Kidney epithelial cell (primary cell): ENCODE measurements around the gene SLC15A3. TPM values are rescaled to one million over a fixed set of nuclear protein-coding genes. Genes with fewer than 3 reads are reported as not detected.

Source experiments
- DNase-seq: peaks from one replicate; pipeline ENCODE4 v3.0.0-alpha.2; 2010; ENCODE audit warnings: low read depth
- H3K27me3 ChIP-seq: 2 replicates; pipeline ENCODE4 v1.6.0; 2011; ENCODE audit warnings: low read length; ENCODE audit not compliant: control insufficient read depth, insufficient read depth
- H3K36me3 ChIP-seq: 2 replicates; pipeline ENCODE4 v1.5.1; 2011; ENCODE audit warnings: low read length; ENCODE audit not compliant: control insufficient read depth, insufficient read depth
- H3K4me3 ChIP-seq: 2 replicates; pipeline ENCODE4 v1.5.1; 2011; ENCODE audit warnings: low read depth, mild to moderate bottlenecking, control low read depth, low read length
- CTCF ChIP-seq: IDR thresholded peaks from 2 replicates; pipeline ENCODE4 v1.5.1; 2011; ENCODE audit warnings: mild to moderate bottlenecking, moderate library complexity, low read length, control low read depth, inconsistent platforms; ENCODE audit not compliant: insufficient read depth, poor library complexity, severe bottlenecking
- total RNA-seq: library from RNA; depleted of rRNA; stranded (reverse); fragments of >200 nt; gene quantifications from 2 replicates; pipeline ENCODE4 v1.2.3, GENCODE V29; 2015

SLC15A3 gene
- total RNA-seq, 1 donor from 2014 or later: 2.4 TPM

- no peak overlapping the region for H3K4me3 ChIP-seq
- H3K27me3 ChIP-seq: no peaks in the 10 kb centered on the region
- no peak for DNase-seq
- TF ChIP-seq CTCF: no peak
- H3K36me3 ChIP-seq: no peaks in the 10 kb centered on the region
Observed at GRCh38 chr11:60973699-60974098, 21.7 kb upstream of the SLC15A3 start.

- no peak overlapping the region for H3K4me3 ChIP-seq
- H3K36me3 ChIP-seq: no peaks in the 10 kb centered on the region
- no peak for TF ChIP-seq CTCF
- no peaks in the 10 kb centered on the region for H3K27me3 ChIP-seq
- no peak for DNase-seq
Observed at GRCh38 chr11:60972182-60973030, 20.4 kb upstream of the SLC15A3 start.

- TF ChIP-seq CTCF: no peak
- Histone ChIP-seq H3K4me3 (no peak within 1 kb of the TSS), H3K27me3 (no peaks in the 10 kb centered on the region), H3K36me3 (no peaks in the 10 kb centered on the region)
- DNase-seq: no peak
Observed at GRCh38 chr11:60971520-60971919, 19.5 kb upstream of the SLC15A3 start, which contains the start of gene CD6. CD6 (plus strand) TSS chr11:60971680; CDS start chr11:60971866, 186 bp downstream.

DNA sequence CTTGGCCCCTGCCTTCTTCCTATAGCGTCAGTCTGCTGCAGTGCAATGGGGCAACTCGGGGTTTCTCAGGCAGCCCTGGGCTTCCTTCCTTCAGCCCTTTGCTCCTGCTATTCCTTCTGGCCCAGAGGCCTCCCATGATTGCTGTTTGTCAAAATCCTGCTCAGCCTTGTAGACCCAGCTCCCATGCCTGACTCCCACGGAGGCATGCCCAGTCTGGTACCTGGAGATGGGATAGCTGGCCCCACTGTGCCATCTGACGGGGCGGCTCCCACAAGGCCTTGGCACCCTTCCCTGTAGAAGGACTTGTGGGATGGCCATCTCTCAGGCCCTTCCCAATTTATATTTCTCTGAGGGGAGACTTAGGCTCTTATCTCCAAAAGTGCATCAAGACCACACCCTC is 18.9 kb upstream of the SLC15A3 start:
- DNase-seq: no peak
- H3K36me3 ChIP-seq: no peaks in the 10 kb centered on the region
- H3K27me3 ChIP-seq: no peaks in the 10 kb centered on the region
- no peak overlapping the region for H3K4me3 ChIP-seq
- no peak for TF ChIP-seq CTCF

DNA sequence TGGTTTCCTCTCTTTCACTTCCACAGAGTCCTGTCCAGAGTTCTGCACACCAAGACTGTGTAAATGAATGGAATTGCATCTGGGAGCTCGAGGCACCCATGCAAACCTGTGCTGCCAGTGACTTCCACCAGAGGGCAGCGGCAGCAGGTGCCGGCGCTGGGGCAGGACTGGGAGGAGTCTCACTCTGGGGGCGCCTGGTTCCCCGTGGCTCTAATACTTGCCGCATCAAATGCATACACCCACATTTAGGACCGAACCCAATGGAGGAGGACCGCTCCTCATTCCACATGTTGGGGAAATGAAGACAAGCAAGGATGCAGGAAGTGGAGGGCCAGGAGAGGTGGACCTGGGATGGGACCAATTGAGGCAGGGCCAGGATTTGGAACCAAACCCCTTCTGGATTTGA is 18.4 kb upstream of the SLC15A3 start:
- no peak for DNase-seq
- TF ChIP-seq CTCF: peak; percentile 86

GRCh38 chr11:60968223-60968622 is 16.2 kb upstream of the SLC15A3 start:
- H3K36me3 ChIP-seq: no peaks in the 10 kb centered on the region

More for the DNA sequence above, 18.4 kb upstream of the SLC15A3 start:
- Histone ChIP-seq H3K36me3 (no peaks in the 10 kb centered on the region), H3K4me3 (no peak overlapping the region), H3K27me3 (no peaks in the 10 kb centered on the region)

More at GRCh38 chr11:60968223-60968622, 16.2 kb upstream of the SLC15A3 start:
- no peak for DNase-seq
- Histone ChIP-seq H3K4me3 (no peak overlapping the region), H3K27me3 (no peaks in the 10 kb centered on the region)
- no peak for TF ChIP-seq CTCF
